GM21825 (cell line): ENCODE data around the gene LRWD1.
"Not testable (repeated sequence)": the region's sequence is repeated elsewhere in the genome, so short reads cannot be mapped to it uniquely, and the experiment has no call there.

Experiments
- ATAC-seq: cut with Tn5 transposase; IDR thresholded peaks from one replicate; pipeline ENCODE4 v1.9.1; 2021; ENCODE audit warnings: mild to moderate bottlenecking, moderate library complexity; ENCODE audit not compliant: unreplicated experiment

The LRWD1 gene

GRCh38 chr7:102439963-102440795 is 24.6 kb upstream of the LRWD1 start:
- no peak for ATAC-seq

GRCh38 chr7:102444961-102445673 is 19.7 kb upstream of the LRWD1 start:
- peak; percentile 38 for ATAC-seq

GRCh38 chr7:102445674-102446071 is 19.1 kb upstream of the LRWD1 start:
- no peak for ATAC-seq

- no peak for ATAC-seq
Observed at GRCh38 chr7:102446387-102447156, 18.2 kb upstream of the LRWD1 start.

- ATAC-seq, result no peak
Observed at GRCh38 chr7:102447311-102447710, 17.5 kb upstream of the LRWD1 start.

- ATAC-seq, result no peak
Observed at GRCh38 chr7:102449136-102449535, 15.6 kb upstream of the LRWD1 start.

- no peak for ATAC-seq
Observed at GRCh38 chr7:102450242-102450641, 14.5 kb upstream of the LRWD1 start.

GRCh38 chr7:102451371-102452054 is 13.3 kb upstream of the LRWD1 start:
- no peak for ATAC-seq

GRCh38 chr7:102452451-102452850 is 12.3 kb upstream of the LRWD1 start:
- no peak for ATAC-seq

- ATAC-seq, result no peak
Observed at GRCh38 chr7:102453319-102453718, 11.5 kb upstream of the LRWD1 start.

- no peak for ATAC-seq
Observed at GRCh38 chr7:102454468-102454867, 10.3 kb upstream of the LRWD1 start.

- ATAC-seq, result not testable (repeated sequence)
Observed at GRCh38 chr7:102454932-102455331, 9.9 kb upstream of the LRWD1 start.

- ATAC-seq, result no peak
Observed at GRCh38 chr7:102455596-102455995, 9.2 kb upstream of the LRWD1 start.

- no peak for ATAC-seq
Observed at GRCh38 chr7:102456327-102456726, 8.5 kb upstream of the LRWD1 start.

GRCh38 chr7:102457352-102457924 is 7.3 kb upstream of the LRWD1 start:
- ATAC-seq, result no peak

GRCh38 chr7:102459221-102459844 is 5.5 kb upstream of the LRWD1 start:
- no peak for ATAC-seq

GRCh38 chr7:102460467-102460866 is 4.3 kb upstream of the LRWD1 start:
- no peak for ATAC-seq

- ATAC-seq, result no peak
Observed at GRCh38 chr7:102463841-102464576, 775 bp upstream of the LRWD1 start.

GRCh38 chr7:102466097-102466496 is 1.3 kb downstream of the LRWD1 start:
- no peak for ATAC-seq
